HG03469 (cell line): Measurements from ENCODE around the gene ACD.
A peak's percentile ranks its signal among the peaks of the same experiment; 100 is the strongest.
"Not testable (repeated sequence)": the region's sequence is repeated elsewhere in the genome, so short reads cannot be mapped to it uniquely, and the experiment has no call there.

Experiments used
- ATAC-seq: cut with Tn5 transposase; IDR thresholded peaks from one replicate; pipeline ENCODE4 v1.9.1; 2021; ENCODE audit warnings: mild to moderate bottlenecking, moderate library complexity, moderate number of reproducible peaks; ENCODE audit not compliant: unreplicated experiment

ACD gene

GRCh38 chr16:67659675-67660563 lies at the start of gene ACD:
Gene ACD, minus strand, starts transcription at chr16:67660260. Its CDS starts 40 bp downstream, at chr16:67660220.
- ATAC-seq: peak; percentile 32

DNA sequence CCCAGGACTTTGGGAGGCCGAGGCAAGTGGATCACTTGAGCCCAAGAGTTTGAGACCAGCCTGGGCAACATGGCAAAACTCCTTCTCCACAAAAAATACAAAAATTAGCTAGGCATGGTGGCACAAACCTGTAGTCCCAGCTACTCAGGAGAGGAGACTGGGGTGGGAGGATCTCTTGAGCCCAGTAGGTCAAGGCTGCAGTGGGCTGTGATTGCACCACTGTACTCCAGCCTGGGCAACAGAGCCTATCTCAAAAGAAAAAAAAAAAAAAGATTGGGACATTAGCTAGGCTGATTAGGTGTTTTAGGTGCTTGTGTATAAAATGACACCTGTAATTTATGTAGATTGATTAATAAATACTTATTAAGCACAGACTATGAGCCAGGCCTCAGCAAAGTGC lies 49.0 kb upstream of the ACD start:
- ATAC-seq: no peak

DNA sequence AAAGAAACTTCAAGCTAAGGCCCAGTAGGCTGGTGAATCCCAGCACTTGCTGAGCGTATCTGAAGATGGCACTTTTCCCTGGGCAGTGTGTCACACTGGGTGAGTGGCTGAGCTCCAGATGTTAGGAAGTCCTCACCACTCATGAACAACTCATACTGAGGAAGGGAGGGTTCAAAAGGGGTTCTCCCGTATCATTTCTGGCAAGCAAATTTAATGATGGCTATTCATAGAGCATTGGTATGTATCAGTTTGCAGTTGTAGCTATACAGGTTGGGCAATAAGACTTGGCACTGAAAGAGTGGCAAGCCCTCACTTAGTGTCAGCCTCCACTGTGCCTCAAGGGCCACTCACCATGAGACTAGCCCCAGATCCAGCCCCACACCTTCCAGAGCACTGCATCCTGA lies 48.3 kb upstream of the ACD start:
- no peak for ATAC-seq

GRCh38 chr16:67707790-67708189 lies 47.7 kb upstream of the ACD start:
- ATAC-seq: no peak

- no peak for ATAC-seq
Measured at GRCh38 chr16:67707210-67707609, 47.1 kb upstream of the ACD start.

- no peak for ATAC-seq
Measured at GRCh38 chr16:67704110-67704509, 44.0 kb upstream of the ACD start.

DNA sequence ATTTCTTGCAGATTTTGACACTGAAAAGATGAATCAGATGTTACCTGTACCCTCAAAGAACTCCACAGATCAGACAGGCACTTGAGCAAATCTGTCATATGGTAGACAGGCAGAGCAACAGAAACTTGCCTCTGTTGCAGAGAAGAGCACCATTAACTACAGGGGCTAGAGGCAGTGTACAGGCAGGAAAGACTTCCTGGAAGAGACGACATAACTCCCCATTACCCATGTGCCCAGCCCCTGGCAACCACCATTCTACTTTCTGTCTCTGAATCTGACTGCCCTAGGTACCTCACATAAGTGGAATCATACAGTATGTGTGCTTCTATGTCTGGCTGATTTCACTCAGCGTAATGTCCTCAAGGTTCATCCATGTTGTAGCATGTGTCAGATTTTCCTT lies 43.6 kb upstream of the ACD start:
- ATAC-seq: no peak

- no peak for ATAC-seq
Measured at GRCh38 chr16:67702130-67702529, 42.1 kb upstream of the ACD start.

DNA sequence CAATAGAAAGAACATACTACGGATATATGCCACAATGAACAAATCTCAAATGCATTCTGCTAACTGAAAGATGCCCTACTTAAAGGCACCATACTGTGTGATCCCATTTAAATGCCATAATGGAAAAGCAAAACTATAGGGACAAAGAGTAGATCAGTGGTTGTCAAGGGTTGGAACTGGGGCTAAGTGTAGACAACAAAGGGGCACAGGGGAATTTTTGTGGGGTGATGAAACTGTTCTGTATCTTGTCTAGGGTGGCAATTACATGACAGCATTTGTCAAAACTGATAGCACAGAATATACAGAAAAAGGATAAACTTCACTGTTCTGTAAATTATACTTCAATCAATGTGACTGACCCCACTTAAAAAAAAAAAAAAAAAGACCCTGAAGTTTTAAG lies 41.4 kb upstream of the ACD start:
- no peak for ATAC-seq

DNA sequence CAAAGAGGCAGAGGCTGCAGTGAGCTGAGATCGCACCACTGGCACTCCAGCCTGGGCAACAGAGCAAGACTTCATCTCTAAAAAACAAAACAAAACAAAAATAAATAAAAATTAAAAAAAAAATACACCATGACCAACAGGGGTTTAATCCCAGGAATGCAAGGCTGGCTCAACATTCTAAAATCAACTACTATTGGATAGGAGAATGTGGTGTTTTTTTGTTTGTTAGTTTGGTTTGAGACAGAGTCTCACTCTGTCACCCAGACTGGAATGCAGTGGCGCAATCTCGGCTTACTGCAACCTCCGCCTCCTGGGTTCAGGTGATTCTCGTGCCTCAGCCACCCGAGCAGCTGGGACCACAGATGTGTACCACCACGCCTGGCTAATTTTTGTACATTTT lies 39.2 kb upstream of the ACD start:
- no peak for ATAC-seq

GRCh38 chr16:67697422-67698185 lies 37.5 kb upstream of the ACD start:
- no peak for ATAC-seq

DNA sequence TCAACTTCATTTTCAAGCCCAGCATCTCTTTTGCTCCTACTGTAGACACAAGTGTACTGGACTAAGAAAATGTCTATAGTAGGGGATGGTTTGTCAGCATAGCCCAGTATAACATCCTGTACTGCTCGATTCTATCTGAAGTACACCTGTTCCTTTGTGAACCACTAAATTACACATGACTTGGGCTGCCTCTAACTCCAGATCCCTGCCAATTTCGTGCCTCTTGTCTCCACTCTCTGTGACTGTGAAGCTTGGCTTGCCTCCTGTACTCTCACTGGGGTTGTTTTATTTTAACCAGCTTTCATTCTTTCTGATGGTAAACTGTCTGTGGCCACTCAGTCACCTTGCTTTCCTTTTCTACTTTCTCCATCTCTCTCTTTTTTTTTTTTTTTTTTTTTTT lies 34.6 kb upstream of the ACD start:
- no peak for ATAC-seq

- not testable (repeated sequence) for ATAC-seq
Measured at GRCh38 chr16:67693517-67694285, 33.6 kb upstream of the ACD start.

- no peak for ATAC-seq
Measured at GRCh38 chr16:67685388-67686112, 25.5 kb upstream of the ACD start.

DNA sequence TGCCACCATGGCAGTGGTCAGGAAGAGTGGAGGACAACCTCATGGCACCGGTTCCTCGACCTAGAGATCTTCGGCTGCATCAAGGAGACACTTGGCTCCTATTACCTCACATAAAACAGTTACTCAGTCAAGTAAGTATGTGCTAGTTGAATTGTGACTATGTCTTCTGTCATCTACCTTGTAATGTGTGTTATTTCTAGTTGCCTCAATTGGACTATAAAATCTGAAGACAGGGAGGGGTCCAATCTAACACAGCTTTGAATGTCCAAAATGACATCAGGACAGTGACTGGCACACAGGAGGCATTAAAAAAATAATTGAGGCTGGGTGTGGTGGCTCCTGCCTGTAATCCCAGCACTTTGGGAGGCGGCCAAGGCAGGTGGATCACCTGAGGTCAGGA lies 23.7 kb upstream of the ACD start:
- ATAC-seq: no peak

GRCh38 chr16:67679935-67680897 lies 20.2 kb upstream of the ACD start:
- no peak for ATAC-seq

DNA sequence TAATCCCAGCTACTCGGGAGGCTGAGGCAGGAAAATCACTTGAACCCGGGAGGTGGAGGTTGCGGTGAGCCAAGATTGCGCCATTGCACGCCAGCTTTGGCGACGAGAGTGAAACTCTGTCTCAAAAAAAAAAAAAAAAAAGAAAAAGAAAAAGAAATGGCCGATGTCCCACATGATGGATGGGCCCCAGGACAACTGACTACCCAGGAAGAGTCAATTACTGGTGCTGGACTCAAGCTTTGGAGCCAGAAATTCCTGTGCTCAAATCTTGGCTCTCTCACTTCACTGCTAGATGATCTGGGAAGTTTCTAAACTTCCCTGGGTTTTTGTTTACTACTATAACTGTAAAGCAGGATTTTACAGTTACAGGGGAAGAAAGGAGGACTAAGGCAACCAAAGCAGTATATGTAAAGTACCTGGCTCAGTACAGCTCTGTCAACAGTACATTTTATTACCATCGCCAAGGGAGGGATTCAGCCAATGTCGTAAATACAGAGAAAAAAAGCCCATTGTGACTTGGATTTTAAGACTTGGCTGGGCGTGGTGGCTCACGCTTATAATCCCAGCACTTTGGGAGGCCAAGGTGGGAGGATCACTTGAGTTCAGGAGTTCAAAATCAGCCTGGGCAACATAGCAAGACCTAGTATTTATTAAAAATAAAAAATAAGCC lies 18.4 kb upstream of the ACD start:
- ATAC-seq: no peak

GRCh38 chr16:67677712-67678111 lies 17.7 kb upstream of the ACD start:
- no peak for ATAC-seq

GRCh38 chr16:67676939-67677338 lies 16.9 kb upstream of the ACD start:
- ATAC-seq: no peak
